ENCODE results near the gene NPIPB5.
"Not testable (repeated sequence)": the region's sequence is repeated elsewhere in the genome, so short reads cannot be mapped to it uniquely, and the experiment has no call there.

The NPIPB5 gene

DNA sequence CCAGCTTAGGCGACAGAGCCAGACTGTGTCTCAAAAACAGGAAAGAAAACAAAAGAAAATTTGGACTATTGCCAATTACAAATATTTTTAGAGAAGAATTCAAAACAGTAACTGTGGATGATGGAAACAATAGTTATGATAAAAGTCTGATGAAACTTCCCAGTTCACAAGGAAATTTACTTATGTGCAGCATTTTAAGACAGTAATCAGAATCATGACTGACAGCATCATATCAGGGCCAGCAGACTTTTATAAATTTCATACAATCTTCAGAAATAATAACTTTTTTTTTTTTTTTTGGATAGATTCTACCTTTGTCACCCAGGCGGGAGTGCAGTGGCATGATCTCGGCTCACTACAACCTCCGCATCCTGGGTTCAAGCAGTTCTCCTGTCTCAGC, at the start of gene NPIPB5:
NPIPB5 (plus strand) TSS at position 301 of the 400 bp plus-strand sequence. CDS start 2,911 bp downstream, outside the sequence.
- not testable (repeated sequence) for DNase-seq

- DNase-seq = not testable (repeated sequence)
Measured at GRCh38 chr16:22468846-22469245, 41.8 kb upstream of the NPIPB5 start.

DNA sequence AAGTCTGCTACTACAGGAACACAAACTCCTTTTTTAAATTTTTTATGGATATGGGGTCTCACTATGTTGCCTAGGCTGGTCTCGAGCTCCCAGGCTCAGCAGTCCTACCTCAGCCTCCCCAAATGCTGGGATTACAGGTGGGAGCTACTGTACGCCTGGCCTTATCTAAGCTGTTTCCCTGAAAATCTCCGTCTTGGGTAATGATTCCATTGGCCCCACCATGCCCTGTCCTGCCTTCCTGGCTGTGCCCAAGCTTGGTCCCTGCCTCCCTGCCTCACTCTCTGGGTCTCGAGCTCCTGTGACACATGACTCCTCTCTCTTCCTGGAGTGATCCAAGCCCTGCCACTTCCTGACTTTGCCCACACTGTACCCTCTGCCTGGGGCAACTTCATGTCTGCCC, 27.3 kb downstream of the NPIPB5 start:
- not testable (repeated sequence) for DNase-seq

DNA sequence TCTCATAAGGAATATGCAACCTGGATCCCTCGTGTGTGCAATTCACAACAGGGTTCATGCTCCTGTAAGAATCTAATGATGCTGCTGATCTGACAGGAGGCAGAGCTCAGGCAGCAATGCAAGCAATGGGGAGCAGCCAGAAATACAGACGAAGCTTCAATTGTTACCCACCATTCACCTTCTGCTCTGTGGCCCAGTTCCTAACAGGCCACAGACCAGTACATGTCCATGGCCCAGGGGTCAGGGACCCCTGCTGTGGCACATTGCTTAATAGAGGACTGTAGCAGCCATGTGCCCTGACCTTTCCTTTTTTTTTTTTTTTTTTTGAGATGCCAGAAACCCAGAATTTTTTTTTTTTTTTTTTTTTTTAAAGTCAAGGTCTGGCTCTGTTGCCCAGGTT, 34.1 kb downstream of the NPIPB5 start:
- not testable (repeated sequence) for DNase-seq

DNA sequence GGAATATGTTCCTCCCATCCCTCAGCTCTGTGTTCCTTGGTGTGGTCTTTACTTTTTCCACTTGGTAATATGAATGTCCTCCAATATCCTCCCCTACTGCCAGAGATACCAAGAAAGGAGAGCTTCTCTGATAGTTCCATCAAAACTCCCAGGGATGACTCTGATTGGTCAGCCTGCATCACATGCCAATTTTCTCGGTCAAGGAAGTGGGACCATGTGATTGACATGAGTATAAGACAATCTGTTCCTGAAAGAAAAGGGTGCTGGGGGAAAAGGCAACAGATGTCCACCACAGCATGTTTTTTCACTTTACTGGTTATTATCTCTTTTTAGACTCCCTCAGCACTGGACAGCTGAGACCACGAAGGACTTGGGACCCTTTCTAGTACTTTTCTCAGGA, 35.9 kb downstream of the NPIPB5 start:
- DNase-seq = not testable (repeated sequence)

GRCh38 chr16:22547170-22547765, 36.6 kb downstream of the NPIPB5 start:
- DNase-seq = not testable (repeated sequence)

GRCh38 chr16:22549853-22550252, 39.2 kb downstream of the NPIPB5 start:
- DNase-seq = not testable (repeated sequence)

GRCh38 chr16:22551143-22551542, 40.5 kb downstream of the NPIPB5 start:
- not testable (repeated sequence) for DNase-seq

- DNase-seq = not testable (repeated sequence)
Measured at GRCh38 chr16:22551651-22552050, 41.0 kb downstream of the NPIPB5 start.

DNA sequence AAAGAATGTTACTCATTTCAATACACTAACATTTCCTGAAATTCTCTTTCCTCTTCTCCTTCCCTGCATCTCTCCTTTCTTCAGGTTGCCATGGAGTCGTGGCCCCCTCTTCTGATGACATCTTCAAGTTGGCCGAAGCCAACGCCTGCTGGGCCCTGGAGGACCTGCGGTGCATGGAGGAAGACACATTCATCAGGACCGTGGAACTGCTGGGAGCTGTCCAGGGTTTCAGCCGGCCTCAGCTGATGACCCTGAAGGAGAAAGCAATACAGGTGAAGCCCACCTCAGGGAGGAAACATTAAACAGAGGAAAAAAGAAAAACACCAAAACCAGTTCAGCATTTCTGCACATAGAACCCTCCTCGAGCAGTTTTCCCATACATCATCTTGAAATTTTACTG, 46.1 kb downstream of the NPIPB5 start:
- DNase-seq = not testable (repeated sequence)

Measured in NCI-H2029 (cell line).